Parathyroid adenoma (tissue), 2 donors: Measurements from ENCODE around the gene KDM4B.
A peak's percentile ranks its signal among the peaks of the same experiment; 100 is the strongest.

ENCODE experiments used
- H2AFZ ChIP-seq: fragments of 300-600 bp; sonication (generic); one replicate; pipeline ENCODE4 v1.7.0; 2017; ENCODE audit warnings: antibody characterized with exemption, mild to moderate bottlenecking
- H3K27ac ChIP-seq: fragments of 300-600 bp; sonication (generic); one replicate; pipeline ENCODE4 v1.7.0; 2017
- H3K27me3 ChIP-seq: fragments of 300-600 bp; sonication (generic); one replicate; pipeline ENCODE4 v1.7.0; 2017; ENCODE audit warnings: low read length; ENCODE audit not compliant: control insufficient read depth, insufficient read depth
- H3K36me3 ChIP-seq: fragments of 300-600 bp; sonication (generic); one replicate; pipeline ENCODE4 v1.7.0; 2017; ENCODE audit warnings: low read length; ENCODE audit not compliant: control insufficient read depth, insufficient read depth
- H3K4me1 ChIP-seq: fragments of 300-600 bp; sonication (generic); one replicate; pipeline ENCODE4 v1.7.0; 2017; ENCODE audit warnings: control low read depth
- H3K4me2 ChIP-seq: fragments of 300-600 bp; sonication (generic); one replicate; pipeline ENCODE4 v1.7.0; 2017; ENCODE audit warnings: low read length
- H3K4me3 ChIP-seq: fragments of 300-600 bp; sonication (generic); one replicate; pipeline ENCODE4 v1.7.0; 2017; ENCODE audit warnings: low read depth, low read length
- H3K79me2 ChIP-seq: fragments of 300-600 bp; sonication (generic); one replicate; pipeline ENCODE4 v1.7.0; 2017; ENCODE audit warnings: control low read depth
- H3K9ac ChIP-seq: fragments of 300-600 bp; sonication (generic); one replicate; pipeline ENCODE4 v1.7.0; 2017; ENCODE audit warnings: mild to moderate bottlenecking
- H3K9me3 ChIP-seq: fragments of 300-600 bp; sonication (generic); one replicate; pipeline ENCODE4 v1.7.0; 2017; ENCODE audit warnings: low read length; ENCODE audit not compliant: control insufficient read depth
- CTCF ChIP-seq: fragments of 300-600 bp; sonication (generic); IDR thresholded peaks from one replicate; pipeline ENCODE4 v1.7.0; 2017; ENCODE audit warnings: antibody characterized with exemption, mild to moderate bottlenecking
- donor health status: primary hyperparathyroidism.

The KDM4B gene

DNA sequence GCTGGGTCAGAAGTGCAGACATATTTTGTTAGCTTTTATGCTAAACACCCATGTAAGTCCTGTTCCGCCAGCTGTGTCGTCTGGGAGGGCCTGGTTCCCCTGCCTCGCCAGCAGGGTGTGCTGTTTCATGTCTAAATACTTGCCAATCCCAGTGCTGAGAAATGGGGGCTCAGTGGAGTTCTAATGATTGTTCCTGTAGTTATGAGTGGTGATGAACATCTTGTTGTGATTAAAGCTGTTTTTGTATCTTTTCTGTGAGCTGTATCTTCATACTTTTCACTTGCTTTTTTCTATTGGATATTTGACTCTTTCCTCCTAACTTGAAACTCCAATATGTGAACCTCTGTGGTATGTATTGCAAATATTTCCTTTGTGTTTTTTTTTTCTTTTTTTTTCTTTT lies 32.7 kb downstream of the KDM4B start:
- H3K4me2 ChIP-seq, result no peak overlapping the region
- H2AFZ ChIP-seq, result no peak overlapping the region
- peaks cover 87% of the 10 kb centered on the region for H3K79me2 ChIP-seq
- H3K9me3 ChIP-seq, result no peaks in the 10 kb centered on the region
- TF ChIP-seq CTCF, result peak; percentile 50
- no peak overlapping the region for H3K27ac ChIP-seq
- no peak overlapping the region for H3K9ac ChIP-seq
- H3K36me3 ChIP-seq, result no peaks in the 10 kb centered on the region
- H3K4me1 ChIP-seq, result no peaks in the 10 kb centered on the region
- no peaks in the 10 kb centered on the region for H3K27me3 ChIP-seq
- no peak overlapping the region for H3K4me3 ChIP-seq

- Histone ChIP-seq H3K27me3 (no peaks in the 10 kb centered on the region), H3K4me1 (no peaks in the 10 kb centered on the region), H3K27ac (no peak overlapping the region), H3K36me3 (no peaks in the 10 kb centered on the region), H3K9me3 (no peaks in the 10 kb centered on the region), H3K79me2 (peaks cover 86% of the 10 kb centered on the region), H2AFZ (no peak overlapping the region), H3K9ac (no peak overlapping the region), H3K4me2 (no peak overlapping the region), H3K4me3 (no peak overlapping the region)
- no peak for TF ChIP-seq CTCF
These were observed 33.2 kb downstream of the KDM4B start for GRCh38 chr19:5002143-5002542.

DNA sequence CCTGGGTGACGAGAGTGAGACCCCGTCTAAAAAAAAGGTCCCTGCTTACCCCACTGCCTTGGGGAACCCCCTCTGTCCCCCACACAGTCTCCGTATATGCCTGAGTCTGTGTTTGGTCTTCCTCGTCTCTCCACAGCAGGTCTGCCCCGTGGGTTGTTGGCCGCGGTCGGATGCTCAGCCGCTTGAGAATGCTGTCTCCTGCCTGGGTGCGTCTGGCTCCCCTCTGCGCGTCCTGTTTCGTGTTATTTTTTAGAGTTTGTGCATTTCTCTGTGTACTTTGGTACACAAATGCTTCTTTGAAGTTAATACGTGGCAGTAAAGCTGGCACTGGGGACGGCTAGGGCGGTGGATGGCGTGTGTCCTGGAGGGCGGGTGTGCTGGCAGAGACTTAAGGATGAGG lies 34.9 kb downstream of the KDM4B start:
- no peak for TF ChIP-seq CTCF
- Histone ChIP-seq H3K4me1 (no peaks in the 10 kb centered on the region), H3K4me2 (no peak overlapping the region), H3K36me3 (no peaks in the 10 kb centered on the region), H3K27me3 (no peaks in the 10 kb centered on the region), H3K27ac (no peak overlapping the region), H3K9ac (no peak overlapping the region), H3K79me2 (peaks cover 78% of the 10 kb centered on the region), H3K4me3 (no peak overlapping the region), H2AFZ (no peak overlapping the region), H3K9me3 (no peaks in the 10 kb centered on the region)

- H2AFZ ChIP-seq, result no peak overlapping the region
- no peak overlapping the region for H3K4me3 ChIP-seq
- H3K9me3 ChIP-seq, result no peaks in the 10 kb centered on the region
- H3K9ac ChIP-seq, result no peak overlapping the region
- no peaks in the 10 kb centered on the region for H3K27me3 ChIP-seq
- peaks cover 84% of the 10 kb centered on the region for H3K79me2 ChIP-seq
- no peak overlapping the region for H3K27ac ChIP-seq
- TF ChIP-seq CTCF, result no peak
- no peaks in the 10 kb centered on the region for H3K36me3 ChIP-seq
- H3K4me2 ChIP-seq, result no peak overlapping the region
- H3K4me1 ChIP-seq, result no peaks in the 10 kb centered on the region
These were observed 36.2 kb downstream of the KDM4B start for GRCh38 chr19:5005096-5005495.

DNA sequence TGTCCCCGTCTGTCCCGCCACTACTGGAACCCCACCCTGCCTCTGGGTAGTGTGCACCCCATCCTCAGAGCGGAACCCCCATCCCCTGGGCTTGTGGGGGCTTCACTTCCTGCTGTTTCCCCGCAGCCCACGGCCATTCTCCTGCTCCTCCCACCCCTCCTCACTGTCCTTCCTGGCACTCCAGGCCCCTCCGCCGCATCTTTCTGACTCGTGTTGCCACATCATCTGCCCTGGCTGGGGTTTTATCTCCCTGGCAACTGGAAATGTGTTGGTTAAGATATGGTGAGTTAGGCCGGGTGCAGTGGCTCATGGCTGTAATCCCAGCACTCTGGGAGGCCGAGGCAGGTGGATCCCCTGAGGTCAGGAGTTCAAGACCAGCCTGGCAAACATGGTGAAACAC lies 37.3 kb downstream of the KDM4B start:
- Histone ChIP-seq H2AFZ (no peak overlapping the region), H3K4me3 (no peak overlapping the region), H3K4me1 (no peaks in the 10 kb centered on the region), H3K79me2 (peaks cover 85% of the 10 kb centered on the region), H3K36me3 (no peaks in the 10 kb centered on the region), H3K27me3 (no peaks in the 10 kb centered on the region), H3K9ac (no peak overlapping the region), H3K4me2 (no peak overlapping the region), H3K27ac (no peak overlapping the region), H3K9me3 (no peaks in the 10 kb centered on the region)
- TF ChIP-seq CTCF, result no peak
